Gastroesophageal sphincter (tissue), 4 donors: ENCODE results near the gene APOL6. TPM values are rescaled to one million over a fixed set of nuclear protein-coding genes. Genes with fewer than 3 reads are reported as not detected.

ENCODE experiments used
- ATAC-seq: fragments of 150-250 bp; one replicate; pipeline ENCODE4 v1.9.1; 2016; ENCODE audit warnings: mild to moderate bottlenecking, moderate library complexity
- H3K27ac ChIP-seq, 4 donors: fragments of 200-600 bp; sonication (generic) in 3 of 4; 1 replicate in 3 of 4; 2 replicates in 1 of 4; pipeline ENCODE4 v1.5.1; 2016 to 2019
- H3K27me3 ChIP-seq: fragments of 200-600 bp; sonication (generic); one replicate; pipeline ENCODE4 v1.5.1; 2019
- H3K36me3 ChIP-seq, 2 donors: fragments of 200-600 bp; sonication (generic); one replicate each; pipeline ENCODE4 v1.5.1; 2019; ENCODE audit warnings: control low read depth in 1 of 2
- H3K4me1 ChIP-seq, 3 donors: fragments of 200-600 bp; sonication (generic); 1 replicate in 2 of 3; 2 replicates in 1 of 3; pipeline ENCODE4 v1.5.1; 2016 to 2019; ENCODE audit warnings: control low read depth in 2 of 3
- H3K4me3 ChIP-seq, 2 donors: fragments of 200-600 bp; sonication (generic); one replicate each; pipeline ENCODE4 v1.5.1; 2019; ENCODE audit warnings: mild to moderate bottlenecking in 1 of 2, moderate library complexity in 1 of 2
- H3K9me3 ChIP-seq, 3 donors: fragments of 200-600 bp; sonication (generic); one replicate each; pipeline ENCODE4 v1.5.1; 2017 to 2019; ENCODE audit warnings: control low read depth in 2 of 3
- CTCF ChIP-seq, 4 experiments: fragments of 200-600 bp in 2 of 4; fragments of 450-650 bp in 2 of 4; sonication (generic) in 1 of 4; IDR thresholded peaks; one replicate each; pipeline ENCODE4 v1.5.1; 2017 to 2019; ENCODE audit warnings: antibody characterized with exemption in 4 of 4, mild to moderate bottlenecking in 2 of 4, moderate library complexity in 2 of 4
- EP300 ChIP-seq: sonication (generic); formaldehyde crosslinking; IDR thresholded peaks from one replicate; pipeline ENCODE4 v1.6.1; 2017; ENCODE audit warnings: antibody characterized with exemption, mild to moderate bottlenecking
- POLR2A ChIP-seq, 2 donors: fragments of 450-650 bp; IDR thresholded peaks; one replicate each; pipeline ENCODE4 v1.6.1; 2017; ENCODE audit warnings: antibody characterized with exemption in 2 of 2, mild to moderate bottlenecking in 2 of 2, moderate library complexity in 1 of 2
- POLR2AphosphoS5 ChIP-seq: sonication (generic); formaldehyde crosslinking; IDR thresholded peaks from one replicate; pipeline ENCODE4 v1.6.1; 2017; ENCODE audit warnings: antibody characterized with exemption
- WGBS, 2 donors: methylation state at CpG; one replicate each; pipeline ENCODE4 v1.1.5; 2018; ENCODE audit warnings: low coverage in 1 of 2; 5-methylcytosine and 5-hydroxymethylcytosine counted together
- total RNA-seq, 4 donors: library from RNA; depleted of rRNA; stranded (reverse); fragments of >200 nt; gene quantifications; one replicate each; pipeline ENCODE4 v1.1.0, GENCODE V29; 2016

Gene APOL6
- total RNA-seq, 4 donors from 2014 or later: 10.4 to 13.3 (median 10.9) TPM

- Histone ChIP-seq H3K27me3 (no peaks in the 10 kb centered on the region), H3K9me3 (no peaks in the 10 kb centered on the region), H3K4me3 (no peak overlapping the region), H3K27ac (no peak overlapping the region), H3K36me3 (no peaks in the 10 kb centered on the region), H3K4me1 (peaks cover 0 to 19% (median 0%) of the 10 kb centered on the region in 3 donors)
- no peak for ATAC-seq
- WGBS, 2 donors: 93 to 96% methylated on average over 4 to 5 of the region's 6 CpGs
- TF ChIP-seq CTCF (IDR thresholded peaks at IDR 0.05) (no peak), EP300 (no peak), POLR2AphosphoS5 (no peak), POLR2A (IDR thresholded peaks at IDR 0.05) (no peak)
Measured at GRCh38 chr22:35611200-35611890, 36.9 kb upstream of the APOL6 start.

GRCh38 chr22:35611891-35612576 is 36.2 kb upstream of the APOL6 start:
- H3K27ac ChIP-seq: no peak overlapping the region

GRCh38 chr22:35612903-35613302 is 35.3 kb upstream of the APOL6 start:
- no peak for TF ChIP-seq CTCF (IDR thresholded peaks at IDR 0.05)
- TF ChIP-seq POLR2AphosphoS5: no peak
- no peak for TF ChIP-seq POLR2A (IDR thresholded peaks at IDR 0.05)
- no peak for TF ChIP-seq EP300
- Histone ChIP-seq H3K4me1 (peaks cover 0 to 18% (median 0%) of the 10 kb centered on the region in 3 donors), H3K27me3 (no peaks in the 10 kb centered on the region), H3K9me3 (no peaks in the 10 kb centered on the region), H3K36me3 (no peaks in the 10 kb centered on the region), H3K27ac (no peak overlapping the region), H3K4me3 (no peak overlapping the region)
- ATAC-seq: no peak
- 88 to 92% methylated on average over 3 to 8 of the region's 12 CpGs for WGBS, 2 donors

More at GRCh38 chr22:35611891-35612576, 36.2 kb upstream of the APOL6 start:
- no peak for TF ChIP-seq EP300
- no peak for TF ChIP-seq POLR2A (IDR thresholded peaks at IDR 0.05)
- no peak for TF ChIP-seq POLR2AphosphoS5
- no peak for TF ChIP-seq CTCF (IDR thresholded peaks at IDR 0.05)
- H3K9me3 ChIP-seq: no peaks in the 10 kb centered on the region
- WGBS, 2 donors: 70 to 75% methylated on average over 2 to 3 of the region's 8 CpGs
- peak; percentile 14 for ATAC-seq
- no peaks in the 10 kb centered on the region for H3K36me3 ChIP-seq
- no peaks in the 10 kb centered on the region for H3K27me3 ChIP-seq
- H3K4me3 ChIP-seq: no peak overlapping the region
- peaks cover 0 to 15% (median 0%) of the 10 kb centered on the region in 3 donors for H3K4me1 ChIP-seq

- Histone ChIP-seq H3K27ac (no peak overlapping the region), H3K4me3 (no peak overlapping the region), H3K9me3 (no peaks in the 10 kb centered on the region), H3K4me1 (peaks cover 0 to 18% (median 0%) of the 10 kb centered on the region in 3 donors), H3K36me3 (no peaks in the 10 kb centered on the region), H3K27me3 (no peaks in the 10 kb centered on the region)
- TF ChIP-seq EP300 (no peak), POLR2A (IDR thresholded peaks at IDR 0.05) (no peak), CTCF (IDR thresholded peaks at IDR 0.05) (no peak), POLR2AphosphoS5 (no peak)
- 97 to 100% methylated on average over 1 to 2 of the region's 2 CpGs for WGBS, 2 donors
- ATAC-seq: no peak
Measured at GRCh38 chr22:35614404-35614803, 33.8 kb upstream of the APOL6 start.

- no peak overlapping the region for H3K27ac ChIP-seq
- TF ChIP-seq POLR2AphosphoS5: no peak
- no peak for TF ChIP-seq EP300
- no peak for TF ChIP-seq CTCF (IDR thresholded peaks at IDR 0.05)
- TF ChIP-seq POLR2A (IDR thresholded peaks at IDR 0.05): no peak
- no peaks in the 10 kb centered on the region for H3K36me3 ChIP-seq
- H3K27me3 ChIP-seq: no peaks in the 10 kb centered on the region
- H3K4me1 ChIP-seq: peaks cover 0 to 18% (median 0%) of the 10 kb centered on the region in 3 donors
- peak; percentile 60 for ATAC-seq
- 80 to 100% methylated on average over 1 of the region's 6 CpGs for WGBS, 2 donors
- no peak overlapping the region for H3K4me3 ChIP-seq
- H3K9me3 ChIP-seq: no peaks in the 10 kb centered on the region
Measured at GRCh38 chr22:35615156-35615555, 33.1 kb upstream of the APOL6 start.
